ENCODE results near the gene NETO1. TPM values are rescaled to one million over a fixed set of nuclear protein-coding genes. Genes with fewer than 3 reads are reported as not detected.

The NETO1 gene
- total RNA-seq, 2 donors from 2014 or later: not detected

DNA sequence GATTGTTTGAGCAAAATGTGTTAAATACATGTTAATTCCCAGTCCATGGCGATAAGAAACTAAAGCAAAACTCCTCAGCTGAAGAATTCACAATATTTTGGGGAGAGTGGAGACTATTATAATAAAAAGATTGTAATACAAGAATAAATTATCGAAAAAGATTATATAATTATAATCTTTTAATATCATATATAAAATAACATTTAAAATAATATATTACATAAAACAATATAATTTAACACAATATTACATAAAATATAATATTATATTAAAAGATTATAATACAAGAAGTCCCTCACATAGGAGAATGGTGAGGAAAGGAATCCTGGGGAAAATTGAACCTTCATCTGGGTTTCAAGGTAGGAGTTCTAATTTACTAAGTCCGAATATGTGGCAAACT lies 33.1 kb downstream of the NETO1 start:
- H3K27me3 ChIP-seq: no peaks in the 10 kb centered on the region
- intact Hi-C loops (cut with DNase I): no loop called here

DNA sequence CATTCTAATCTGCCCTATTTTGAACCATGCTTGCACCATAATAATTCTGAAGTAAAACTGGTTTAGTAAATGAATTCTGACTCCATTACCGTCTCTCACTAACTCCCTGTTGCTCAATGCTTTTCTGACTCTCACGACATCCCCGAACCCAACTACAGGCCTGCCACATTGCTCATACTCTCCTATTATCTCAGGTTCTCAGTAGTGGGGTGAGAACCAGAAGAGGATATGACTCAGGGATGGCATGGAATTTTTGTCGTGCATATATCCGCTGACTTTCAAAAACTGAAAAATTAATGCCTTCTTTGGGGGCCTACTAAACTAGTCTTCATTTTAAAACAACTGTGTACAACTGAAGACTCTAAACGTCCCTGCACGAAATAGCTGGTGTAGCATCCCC lies 34.3 kb downstream of the NETO1 start:
- H3K27ac ChIP-seq: no peak overlapping the region
- 66 to 72% methylated on average over 7 of the region's 7 CpGs for WGBS, 2 donors
- intact Hi-C loops (cut with DNase I): no loop called here

More for the DNA sequence above, 33.1 kb downstream of the NETO1 start:
- Histone ChIP-seq H3K4me3 (no peak overlapping the region), H3K36me3 (replicated peaks in 1 of 2; ENCODE audit: insufficient read depth in 1 of 2, low read depth in 2 of 2) (no peaks in the 10 kb centered on the region), H3K9me3 (no peaks in the 10 kb centered on the region), H3K4me1 (no peaks in the 10 kb centered on the region), H3K27ac (no peak overlapping the region)
- no peak for ATAC-seq
- WGBS, 2 donors: 49 to 52% methylated on average over 3 of the region's 3 CpGs
- no peak for DNase-seq
- TF ChIP-seq CTCF (IDR thresholded peaks at IDR 0.05): no peak
- no peak for TF ChIP-seq POLR2A (IDR thresholded peaks at IDR 0.05)

GRCh38 chr18:72830109-72830508 lies 37.7 kb downstream of the NETO1 start:
- DNase-seq: peak in 1 of 4 donors; percentile 13

More for the DNA sequence above, 34.3 kb downstream of the NETO1 start:
- Histone ChIP-seq H3K4me1 (no peaks in the 10 kb centered on the region), H3K27me3 (no peaks in the 10 kb centered on the region), H3K4me3 (no peak overlapping the region), H3K9me3 (no peaks in the 10 kb centered on the region), H3K36me3 (replicated peaks in 1 of 2; ENCODE audit: insufficient read depth in 1 of 2, low read depth in 2 of 2) (no peaks in the 10 kb centered on the region)
- DNase-seq (no peak), ATAC-seq (no peak)
- TF ChIP-seq POLR2A (IDR thresholded peaks at IDR 0.05): no peak
- no peak for TF ChIP-seq CTCF (IDR thresholded peaks at IDR 0.05)

GRCh38 chr18:72828601-72829000 lies 39.2 kb downstream of the NETO1 start:
- H3K4me3 ChIP-seq: no peak overlapping the region
- TF ChIP-seq CTCF (IDR thresholded peaks at IDR 0.05): no peak
- no peak for TF ChIP-seq POLR2A (IDR thresholded peaks at IDR 0.05)
- no peaks in the 10 kb centered on the region for H3K27me3 ChIP-seq
- no peaks in the 10 kb centered on the region for H3K36me3 ChIP-seq (replicated peaks in 1 of 2; ENCODE audit: insufficient read depth in 1 of 2, low read depth in 2 of 2)
- no peaks in the 10 kb centered on the region for H3K9me3 ChIP-seq
- intact Hi-C loops (cut with DNase I): no loop called here
- 55 to 61% methylated on average over 2 of the region's 2 CpGs for WGBS, 2 donors
- DNase-seq (no peak), ATAC-seq (no peak)
- no peaks in the 10 kb centered on the region for H3K4me1 ChIP-seq
- no peak overlapping the region for H3K27ac ChIP-seq

More at GRCh38 chr18:72830109-72830508, 37.7 kb downstream of the NETO1 start:
- no peak for ATAC-seq
- intact Hi-C loops (cut with DNase I): no loop called here
- H3K27ac ChIP-seq: no peak overlapping the region
- H3K9me3 ChIP-seq: no peaks in the 10 kb centered on the region
- H3K36me3 ChIP-seq (replicated peaks in 1 of 2; ENCODE audit: insufficient read depth in 1 of 2, low read depth in 2 of 2): no peaks in the 10 kb centered on the region
- no peaks in the 10 kb centered on the region for H3K4me1 ChIP-seq
- H3K27me3 ChIP-seq: no peaks in the 10 kb centered on the region
- no peak overlapping the region for H3K4me3 ChIP-seq
- WGBS, 2 donors: 27 to 28% methylated on average over 10 of the region's 10 CpGs
- TF ChIP-seq POLR2A (IDR thresholded peaks at IDR 0.05) (no peak), CTCF (IDR thresholded peaks at IDR 0.05) (no peak)

- no peak overlapping the region for H3K27ac ChIP-seq
- intact Hi-C loops (cut with DNase I): no loop called here
- no peaks in the 10 kb centered on the region for H3K36me3 ChIP-seq (replicated peaks in 1 of 2; ENCODE audit: insufficient read depth in 1 of 2, low read depth in 2 of 2)
- H3K4me3 ChIP-seq: no peak overlapping the region
- H3K27me3 ChIP-seq: no peaks in the 10 kb centered on the region
- no peaks in the 10 kb centered on the region for H3K4me1 ChIP-seq
- H3K9me3 ChIP-seq: no peaks in the 10 kb centered on the region
- 54% methylated on average over 9 of the region's 9 CpGs for WGBS, 2 donors
- TF ChIP-seq POLR2A (IDR thresholded peaks at IDR 0.05) (no peak), CTCF (IDR thresholded peaks at IDR 0.05) (no peak)
- ATAC-seq (no peak), DNase-seq (no peak)
Measured at GRCh38 chr18:72826736-72827135, 41.1 kb downstream of the NETO1 start.
